Left ventricle myocardium inferior (tissue), 1 donor: ENCODE results near the gene FHAD1. TPM values are rescaled to one million over a fixed set of nuclear protein-coding genes. Genes with fewer than 3 reads are reported as not detected.
A peak's percentile ranks its signal among the peaks of the same experiment; 100 is the strongest.

Source experiments
- DNase-seq: peaks from one replicate; pipeline ENCODE4 v3.0.0-alpha.2; 2020
- H3K27ac ChIP-seq: fragments of 200-600 bp; replicated peaks from 2 replicates; pipeline ENCODE4 v1.8.0; 2021
- H3K27me3 ChIP-seq: fragments of 200-600 bp; 2 replicates; pipeline ENCODE4 v1.8.0; 2021; ENCODE audit warnings: low read depth
- H3K36me3 ChIP-seq: fragments of 200-600 bp; 2 replicates; pipeline ENCODE4 v1.8.0; 2021
- H3K4me1 ChIP-seq: fragments of 200-600 bp; 2 replicates; pipeline ENCODE4 v1.8.0; 2021
- H3K4me3 ChIP-seq: fragments of 200-600 bp; 2 replicates; pipeline ENCODE4 v1.8.0; 2021; ENCODE audit warnings: mild to moderate bottlenecking, moderate library complexity
- H3K9me3 ChIP-seq: fragments of 200-600 bp; replicated peaks from 2 replicates; pipeline ENCODE4 v1.8.0; 2021
- CTCF ChIP-seq: fragments of 200-600 bp; IDR thresholded peaks from 2 replicates; pipeline ENCODE4 v1.8.0; 2021; ENCODE audit warnings: antibody characterized with exemption, mild to moderate bottlenecking, borderline replicate concordance
- intact Hi-C: fragments of 100-400 bp; cut with micrococcal nuclease; formaldehyde crosslinking; loops from one replicate; pipeline ENCODE4 v1.11.0; 2022
- total RNA-seq: library from RNA; stranded (reverse); fragmentation: NEBNext Ultra II Directional; extraction: Animal tissue kit (Norgen Biotek cat#: 25700); gene quantifications from one replicate; pipeline ENCODE4 v1.2.1, GENCODE V29; 2021
- donor health status: DM: no; HTN: yes; CAD: no; lungs with severe emphysema.

FHAD1 gene
- total RNA-seq, 1 donor from 2014 or later: not detected

- Histone ChIP-seq H3K4me1 (peaks cover 88% of the 10 kb centered on the region), H3K27me3 (no peaks in the 10 kb centered on the region), H3K9me3 (no peaks in the 10 kb centered on the region), H3K27ac (peak overlapping the region; percentile 78), H3K4me3 (peak overlapping the region; percentile 95), H3K36me3 (no peaks in the 10 kb centered on the region)
- DNase-seq: no peak
- intact Hi-C loops: no loop called here
- TF ChIP-seq CTCF: no peak
Observed at GRCh38 chr1:15412175-15412800, 165.3 kb downstream of the FHAD1 start.

- Histone ChIP-seq H3K4me3 (peak overlapping the region; percentile 95), H3K36me3 (no peaks in the 10 kb centered on the region), H3K4me1 (peaks cover 88% of the 10 kb centered on the region), H3K27ac (peak overlapping the region; percentile 78), H3K27me3 (no peaks in the 10 kb centered on the region), H3K9me3 (no peaks in the 10 kb centered on the region)
- DNase-seq: no peak
- TF ChIP-seq CTCF: no peak
- intact Hi-C loops: no loop called here
Observed at GRCh38 chr1:15412843-15413242, 165.8 kb downstream of the FHAD1 start.

GRCh38 chr1:15413563-15414444, 166.8 kb downstream of the FHAD1 start:
- H3K4me3 ChIP-seq: no peak overlapping the region
- no peaks in the 10 kb centered on the region for H3K9me3 ChIP-seq
- intact Hi-C loops: no loop called here

GRCh38 chr1:15414445-15414983, 167.5 kb downstream of the FHAD1 start:
- no peak for DNase-seq
- H3K9me3 ChIP-seq: no peaks in the 10 kb centered on the region
- peaks cover 96% of the 10 kb centered on the region for H3K4me1 ChIP-seq
- H3K27me3 ChIP-seq: no peaks in the 10 kb centered on the region
- intact Hi-C loops: no loop called here
- peak; percentile 10 for TF ChIP-seq CTCF
- H3K4me3 ChIP-seq: no peak overlapping the region
- peak overlapping the region; percentile 83 for H3K27ac ChIP-seq
- H3K36me3 ChIP-seq: no peaks in the 10 kb centered on the region

More at GRCh38 chr1:15413563-15414444, 166.8 kb downstream of the FHAD1 start:
- TF ChIP-seq CTCF: no peak
- Histone ChIP-seq H3K4me1 (peaks cover 96% of the 10 kb centered on the region), H3K27ac (peak overlapping the region; percentile 83), H3K27me3 (no peaks in the 10 kb centered on the region), H3K36me3 (no peaks in the 10 kb centered on the region)
- DNase-seq: no peak

DNA sequence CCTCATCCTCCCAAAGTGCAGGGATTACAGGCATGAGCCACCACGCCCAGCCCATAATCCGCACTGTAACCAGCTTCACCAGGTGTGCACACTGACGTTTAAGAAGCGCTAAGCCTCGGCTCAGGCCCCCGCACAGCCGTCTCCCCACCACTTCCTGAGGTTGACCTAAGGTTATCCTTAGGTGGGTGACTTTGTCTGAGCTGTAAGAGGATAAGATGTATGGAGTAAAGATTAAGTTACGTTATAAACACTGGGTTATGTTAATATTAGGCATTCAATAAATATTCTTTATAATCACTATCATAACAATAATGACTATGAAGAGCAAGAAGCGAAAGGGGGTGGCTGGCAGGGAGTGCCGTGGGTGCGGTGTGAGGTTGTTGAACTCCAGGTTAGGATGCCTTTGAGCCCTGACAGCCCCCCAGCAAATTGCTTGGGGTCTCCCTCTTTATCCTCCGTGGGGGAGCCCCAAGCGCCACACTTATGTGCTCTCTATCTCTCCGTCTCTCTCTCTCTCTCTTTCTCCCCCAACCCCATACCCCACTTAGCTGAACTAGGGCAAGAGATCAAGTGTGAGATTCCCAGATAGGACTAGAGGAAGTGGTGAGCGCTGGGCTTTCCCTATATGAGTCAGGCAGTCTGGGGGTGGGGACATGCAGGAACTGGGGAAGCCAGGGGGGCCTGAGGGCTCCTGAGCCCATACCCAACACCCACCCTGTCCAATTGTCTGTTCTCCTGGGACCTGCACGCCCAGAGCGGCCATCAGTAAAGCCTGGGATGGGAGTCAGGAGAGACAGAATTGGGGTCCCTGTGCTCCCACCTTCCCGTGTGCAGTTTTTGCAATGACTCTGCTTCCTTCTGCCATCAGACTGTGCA, 170.3 kb downstream of the FHAD1 start:
- DNase-seq: no peak
- peak overlapping the region; percentile 22 for H3K4me3 ChIP-seq
- intact Hi-C loops: no loop called here

More for the DNA sequence above, 170.3 kb downstream of the FHAD1 start:
- Histone ChIP-seq H3K36me3 (no peaks in the 10 kb centered on the region), H3K27me3 (no peaks in the 10 kb centered on the region), H3K9me3 (no peaks in the 10 kb centered on the region), H3K27ac (peak overlapping the region; percentile 83), H3K4me1 (peaks cover 94% of the 10 kb centered on the region)
- no peak for TF ChIP-seq CTCF
